D721Med (cell line): ENCODE data around the gene CDC42EP3.

Source experiments
- DNase-seq: peaks from one replicate; pipeline ENCODE4 v3.0.0; 2011; ENCODE audit warnings: low spot score; ENCODE audit not compliant: insufficient read length
- FAIRE-seq: peaks from 2 replicates; lab custom pipeline; 2011; peaks lifted over from hg19 to GRCh38; lab: Jason Lieb, UNC
- CTCF ChIP-seq: IDR thresholded peaks from 2 replicates; pipeline ENCODE4 v1.5.1; 2012; ENCODE audit warnings: mild to moderate bottlenecking, control low read depth; ENCODE audit not compliant: insufficient read depth; ENCODE audit errors: missing control alignments

The CDC42EP3 gene

DNA sequence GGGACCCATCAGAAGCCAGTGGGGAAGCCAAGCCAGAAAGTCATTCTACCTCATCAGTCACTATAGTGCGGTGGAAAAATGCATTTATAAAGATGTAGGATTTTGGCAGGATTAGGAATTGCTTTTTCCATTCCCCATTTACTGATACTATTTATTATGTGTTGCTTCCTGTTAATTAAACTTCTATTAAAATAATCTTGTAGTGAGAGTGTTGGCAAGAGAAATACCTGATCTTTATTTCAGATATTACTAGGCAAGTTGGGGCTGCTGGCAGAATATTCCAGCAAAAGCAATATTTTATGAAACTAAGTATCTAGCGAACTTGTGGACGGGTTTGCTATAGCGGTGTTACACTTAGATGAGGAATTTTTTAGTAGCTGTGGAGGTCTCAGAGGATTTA is 23.9 kb upstream of the CDC42EP3 start:
- DNase-seq (no peak), FAIRE-seq (no peak)
- no peak for TF ChIP-seq CTCF

- TF ChIP-seq CTCF, result no peak
- DNase-seq (no peak), FAIRE-seq (no peak)
Measured at GRCh38 chr2:37692711-37693110, 21.3 kb upstream of the CDC42EP3 start.

DNA sequence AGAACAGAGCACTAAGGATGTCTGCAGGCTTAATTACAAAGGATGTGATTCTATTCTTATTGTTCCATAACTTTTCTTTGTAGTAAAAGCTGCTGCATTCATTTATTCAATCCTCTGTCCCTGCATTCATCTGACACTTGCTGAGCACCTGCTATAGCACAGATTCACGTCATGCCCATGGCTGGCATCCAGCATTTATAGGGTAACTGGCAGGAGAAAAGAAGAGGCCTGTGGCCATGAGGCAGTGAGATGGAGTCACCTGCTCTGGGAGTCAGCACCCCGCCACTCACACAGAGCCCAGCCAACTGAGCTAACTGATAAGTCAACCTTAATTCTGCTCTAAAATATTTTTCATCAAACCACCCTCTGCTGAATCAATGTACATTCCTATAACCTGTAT is 18.3 kb upstream of the CDC42EP3 start:
- FAIRE-seq, result no peak
- TF ChIP-seq CTCF, result no peak
- no peak for DNase-seq

- TF ChIP-seq CTCF, result no peak
- no peak for DNase-seq
- no peak for FAIRE-seq
Measured at GRCh38 chr2:37688771-37689468, 17.5 kb upstream of the CDC42EP3 start.

DNA sequence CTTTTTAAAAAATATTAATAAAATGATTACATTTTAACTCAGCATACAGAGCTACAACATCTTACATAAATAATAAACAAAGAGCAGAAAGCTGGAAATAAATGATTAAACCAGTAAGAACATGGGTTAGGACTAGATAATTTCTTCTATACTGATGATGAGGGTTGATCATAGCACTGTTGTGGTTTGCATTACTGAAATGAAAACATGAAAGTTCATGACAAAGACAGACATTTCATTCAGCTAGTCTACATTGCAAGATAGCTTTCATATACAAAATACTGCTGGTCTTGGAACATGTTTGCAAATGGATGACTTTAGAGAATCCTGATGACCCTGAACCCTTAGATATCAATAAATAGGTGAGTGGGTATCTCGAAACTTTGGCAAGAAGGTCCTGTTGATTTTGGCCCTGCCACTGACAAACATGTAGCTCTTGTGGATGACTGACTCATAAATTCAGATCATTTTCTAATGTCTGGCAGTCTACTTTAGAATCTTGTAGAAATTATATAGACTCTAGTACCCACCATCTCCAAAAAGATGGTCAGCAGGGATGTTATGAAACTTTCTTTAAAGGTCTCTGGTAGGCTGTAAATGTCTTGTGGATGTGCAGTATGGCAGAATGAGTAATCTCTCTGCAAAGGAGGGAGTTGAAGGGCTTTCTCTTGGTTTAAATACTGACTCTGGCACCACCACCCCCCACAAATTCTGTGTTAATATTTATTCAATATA is 15.5 kb upstream of the CDC42EP3 start:
- FAIRE-seq, result no peak
- TF ChIP-seq CTCF, result no peak
- DNase-seq, result no peak

- TF ChIP-seq CTCF, result no peak
- FAIRE-seq (no peak), DNase-seq (no peak)
Measured at GRCh38 chr2:37684809-37685208, 13.4 kb upstream of the CDC42EP3 start.
